HG03025 (cell line): Measurements from ENCODE around the gene NPC2.
A peak's percentile ranks its signal among the peaks of the same experiment; 100 is the strongest.

Experiments used
- ATAC-seq: cut with Tn5 transposase; IDR thresholded peaks from one replicate; pipeline ENCODE4 v1.9.1; 2021; ENCODE audit warnings: mild to moderate bottlenecking, moderate library complexity; ENCODE audit not compliant: unreplicated experiment, low FRiP score

Gene NPC2

GRCh38 chr14:74503938-74504335, 10.8 kb upstream of the NPC2 start:
- ATAC-seq, result no peak

- no peak for ATAC-seq
Observed at GRCh38 chr14:74503291-74503937, 10.3 kb upstream of the NPC2 start.

GRCh38 chr14:74502236-74503019, 9.3 kb upstream of the NPC2 start:
- ATAC-seq, result no peak

DNA sequence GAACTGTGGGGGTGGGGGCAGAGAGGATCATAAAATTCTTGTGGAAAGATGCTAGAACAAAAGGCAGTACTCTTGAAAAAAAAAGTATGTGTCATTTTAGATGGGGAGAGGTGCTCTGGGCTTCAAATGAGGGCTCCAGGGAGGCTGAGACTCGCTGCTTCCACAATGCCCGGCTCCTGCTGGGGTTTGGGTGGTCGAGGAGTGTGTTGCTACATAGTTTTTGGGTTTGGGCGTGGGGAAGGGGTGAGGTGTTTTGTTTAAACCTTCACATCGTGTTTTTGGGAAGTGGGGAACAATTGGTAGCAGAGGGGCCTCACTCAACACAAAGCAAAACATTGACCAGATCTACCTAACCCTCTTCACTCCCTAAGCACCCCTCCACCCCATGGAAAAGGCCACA, 8.6 kb upstream of the NPC2 start:
- no peak for ATAC-seq

DNA sequence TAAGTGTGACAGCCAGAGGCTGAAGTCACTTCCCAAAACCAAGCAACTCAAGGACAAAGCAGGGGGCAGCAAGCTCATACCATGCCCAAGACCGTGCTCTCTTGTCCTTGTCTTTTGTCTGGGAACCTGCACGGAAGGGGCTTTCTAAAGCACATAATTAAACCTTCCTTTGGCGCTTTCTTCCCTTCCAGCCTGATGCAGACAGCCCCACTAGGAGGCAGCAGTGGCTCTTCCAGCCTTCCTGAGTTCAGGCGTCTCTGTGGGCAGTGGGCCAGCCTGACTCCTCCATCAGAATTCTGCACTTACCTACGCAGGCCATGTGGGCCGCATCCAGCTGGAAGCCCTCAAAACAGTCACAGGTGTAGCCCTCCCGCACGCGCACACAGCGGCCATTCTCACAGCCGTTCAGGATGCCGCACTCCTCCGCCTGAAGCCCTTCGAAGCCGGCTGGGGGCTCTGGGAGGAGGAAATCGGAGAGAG, 8.1 kb upstream of the NPC2 start:
- ATAC-seq, result no peak

DNA sequence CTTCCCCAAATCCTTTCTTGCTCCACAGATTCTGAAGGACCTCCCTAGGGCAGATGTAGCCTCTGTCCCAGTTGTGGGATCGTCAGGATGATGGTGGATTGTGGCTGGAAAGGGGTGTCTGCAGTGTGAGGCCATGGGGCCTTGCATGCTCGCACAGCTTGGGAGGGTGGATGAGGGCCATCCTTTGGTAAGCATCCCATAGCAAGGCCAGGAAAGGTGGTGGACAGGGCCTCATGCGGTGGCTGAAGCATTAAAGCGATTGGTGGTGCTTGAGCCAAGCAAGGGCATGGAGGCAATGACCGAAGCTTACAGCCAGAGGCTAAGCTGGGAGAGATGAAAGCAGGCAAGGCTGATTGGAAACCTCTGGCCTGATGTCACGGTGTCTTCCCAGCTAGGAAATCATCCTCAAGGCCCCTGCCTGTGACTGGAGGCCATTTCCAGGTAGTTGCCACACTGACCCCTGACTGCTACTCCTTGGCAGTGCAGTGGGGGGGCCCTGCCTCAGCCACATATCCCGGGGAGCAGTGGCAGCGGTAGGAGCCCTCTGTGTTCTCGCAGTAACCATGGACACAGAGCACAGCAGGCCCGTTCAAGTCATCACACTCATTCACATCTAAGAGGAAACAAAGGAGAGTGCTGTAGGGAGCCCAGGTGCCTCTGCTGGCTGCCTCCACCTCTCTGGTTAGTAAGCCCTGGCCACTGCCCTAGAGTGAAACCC, 7.5 kb upstream of the NPC2 start:
- no peak for ATAC-seq

GRCh38 chr14:74495356-74495755, 2.3 kb upstream of the NPC2 start:
- no peak for ATAC-seq

DNA sequence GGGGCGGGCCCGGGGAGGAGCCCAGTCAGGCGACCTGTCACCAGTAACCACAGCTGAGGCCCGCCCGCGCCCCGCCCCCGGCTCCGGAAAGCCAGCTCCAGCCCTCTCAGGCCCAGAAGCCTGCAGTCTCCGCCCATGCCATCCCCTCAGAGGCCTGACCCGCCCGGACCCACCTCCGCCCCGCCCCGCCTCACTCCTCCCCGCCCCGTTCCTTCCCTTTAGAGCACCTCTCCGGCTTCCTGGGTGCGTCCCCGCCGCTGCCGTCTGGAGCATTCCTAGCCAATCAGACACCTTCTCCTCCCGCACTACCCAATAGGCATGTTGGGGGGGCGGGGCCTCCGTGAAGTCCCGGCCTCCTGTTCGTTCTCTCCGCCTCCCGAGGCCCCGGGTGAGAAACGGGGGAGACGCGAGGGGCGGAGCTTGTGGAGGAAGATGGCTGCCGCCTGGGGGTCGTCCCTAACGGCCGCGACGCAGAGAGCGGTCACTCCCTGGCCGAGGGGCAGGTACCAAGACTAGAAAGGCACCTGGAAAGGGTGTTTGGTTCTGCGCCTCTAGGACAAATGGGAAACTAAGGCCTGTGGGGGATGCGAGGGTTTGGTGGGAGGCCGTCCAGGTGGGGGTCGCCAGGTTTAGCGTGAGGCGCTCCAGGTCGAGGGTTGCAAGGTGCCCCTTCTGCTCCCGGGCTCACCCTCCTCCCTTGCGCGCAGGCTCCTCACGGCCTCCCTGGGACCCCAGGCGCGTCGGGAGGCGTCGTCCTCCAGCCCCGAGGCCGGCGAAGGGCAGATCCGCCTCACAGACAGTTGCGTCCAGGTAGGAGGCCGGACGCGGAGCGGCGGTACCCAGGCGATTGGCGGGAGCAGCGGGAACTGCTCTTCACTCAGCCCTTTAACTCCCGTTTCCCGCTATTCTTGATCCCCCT, 497 bp upstream of the NPC2 start, which contains the start of gene ISCA2:
ISCA2 (plus strand) TSS at position 423 of the 919 bp plus-strand sequence; CDS start at position 433, 10 bp downstream.
- peak; percentile 83 for ATAC-seq

GRCh38 chr14:74491956-74492775, 939 bp downstream of the NPC2 start:
- no peak for ATAC-seq

GRCh38 chr14:74490486-74490885, 2.6 kb downstream of the NPC2 start:
- ATAC-seq, result no peak

DNA sequence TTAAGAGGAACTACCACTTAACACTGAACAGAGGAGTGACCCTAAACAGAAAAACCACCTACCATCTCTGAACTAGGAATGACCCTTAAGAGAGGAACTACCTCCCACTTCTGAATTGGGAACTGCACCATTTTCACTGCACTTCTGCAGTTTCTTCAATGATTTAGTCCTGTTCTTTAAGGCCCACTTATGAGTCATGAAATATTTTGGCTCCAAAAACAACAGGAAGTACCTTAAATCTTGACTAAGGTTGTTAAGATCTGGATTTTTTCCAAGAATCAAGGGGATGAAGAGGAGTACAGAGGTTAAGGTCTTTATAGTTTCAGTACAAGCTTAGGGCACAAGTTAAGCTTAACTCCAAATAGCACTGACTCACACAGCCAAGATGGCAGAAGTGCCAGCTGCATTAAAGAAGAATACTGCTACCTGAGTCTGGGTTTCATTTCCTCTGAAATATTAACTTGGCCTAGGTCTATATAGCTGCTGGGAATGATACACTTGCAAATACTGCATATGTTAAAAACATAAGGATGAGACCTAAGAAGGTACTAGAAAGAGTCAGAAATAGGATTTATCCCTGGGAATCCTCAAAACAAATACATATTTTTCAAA, 4.2 kb downstream of the NPC2 start:
- ATAC-seq, result no peak

DNA sequence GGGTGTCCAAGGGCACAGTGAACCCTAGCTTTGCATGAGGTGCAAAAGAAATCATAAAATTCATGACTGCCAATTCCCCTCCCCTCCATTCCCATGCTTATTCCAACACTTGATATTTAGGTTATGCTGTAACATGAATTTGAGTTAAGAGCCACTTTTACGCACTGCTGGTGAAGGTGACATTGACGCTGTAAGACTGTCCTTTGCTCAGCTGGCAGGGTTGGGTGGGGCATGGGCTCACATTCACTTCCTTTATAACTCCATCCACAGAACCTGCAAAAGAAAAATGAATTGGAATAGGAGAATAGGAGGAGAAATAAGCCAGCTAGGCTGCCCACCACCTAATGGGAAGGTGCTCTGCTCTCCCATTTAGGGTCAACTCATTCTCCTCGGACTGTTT, 6.9 kb downstream of the NPC2 start:
- no peak for ATAC-seq

- no peak for ATAC-seq
Observed at GRCh38 chr14:74483321-74483720, 9.8 kb downstream of the NPC2 start.

- ATAC-seq, result no peak
Observed at GRCh38 chr14:74482571-74482970, 10.5 kb downstream of the NPC2 start.

DNA sequence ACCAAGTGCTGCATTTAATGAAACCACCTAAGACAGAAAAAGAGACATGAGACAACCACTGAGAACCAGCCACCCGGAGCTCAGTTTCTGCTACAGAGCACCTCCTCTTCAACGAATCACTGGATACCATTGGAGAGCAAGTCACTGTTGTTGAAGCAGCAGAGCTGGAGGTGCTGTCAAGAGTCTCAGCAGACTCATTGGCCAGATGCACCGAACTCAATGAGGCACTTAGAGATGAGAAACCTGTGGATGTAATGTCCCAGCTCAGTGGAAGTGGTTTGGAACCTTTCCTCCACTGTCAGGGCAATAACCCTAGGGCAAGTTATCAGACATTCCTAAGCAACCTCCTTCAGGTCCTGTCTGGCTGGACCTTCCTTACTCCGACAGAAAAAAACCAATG, 13.1 kb downstream of the NPC2 start:
- no peak for ATAC-seq

DNA sequence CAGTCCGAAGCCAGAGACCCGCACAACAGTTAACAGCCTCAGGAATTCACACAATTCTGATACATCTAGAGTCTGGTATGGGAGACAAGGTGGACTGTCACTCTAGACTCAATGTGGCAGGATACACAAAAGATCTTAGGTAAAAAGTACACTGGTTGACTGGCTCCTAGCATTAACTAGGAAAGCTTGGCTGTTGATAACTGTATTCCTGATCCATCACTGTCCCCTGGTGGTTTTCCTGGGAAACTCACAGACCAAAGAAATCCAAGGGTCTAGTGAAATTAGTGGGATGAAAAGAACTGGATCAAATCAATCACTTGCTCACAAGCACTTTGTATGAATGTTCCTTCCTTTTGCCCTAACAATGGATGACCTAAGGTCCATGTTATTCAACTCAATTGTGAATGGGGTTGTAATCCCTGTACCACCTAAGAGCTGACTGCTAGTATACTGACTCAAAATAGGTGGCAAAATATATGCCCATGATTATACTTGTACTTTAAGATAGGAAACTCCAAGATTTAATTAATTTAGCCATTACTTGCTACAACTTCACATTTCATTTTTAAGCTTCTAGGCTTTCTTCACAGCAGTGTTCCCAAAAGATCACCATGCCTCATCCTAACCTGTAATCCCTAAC, 14.0 kb downstream of the NPC2 start:
- no peak for ATAC-seq

DNA sequence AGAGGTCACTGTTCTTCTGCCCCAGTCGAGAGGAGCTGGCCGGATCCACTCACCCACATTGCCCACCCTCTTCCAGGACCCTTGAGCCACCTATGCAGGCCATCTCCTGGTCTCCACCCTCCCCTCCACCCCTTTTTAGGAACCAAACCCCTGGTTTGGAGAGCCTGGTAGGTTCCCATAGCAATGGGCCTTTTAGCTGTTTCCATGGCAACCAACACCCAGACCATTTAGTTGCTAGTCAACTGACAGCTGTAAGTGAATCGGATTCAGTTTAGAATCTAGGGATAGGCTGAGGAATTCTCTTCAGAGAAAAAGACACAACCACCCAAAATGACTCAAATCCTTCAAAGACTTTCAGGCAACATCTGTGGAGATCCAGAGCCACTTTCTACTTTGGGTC, 16.5 kb downstream of the NPC2 start:
- ATAC-seq, result no peak

DNA sequence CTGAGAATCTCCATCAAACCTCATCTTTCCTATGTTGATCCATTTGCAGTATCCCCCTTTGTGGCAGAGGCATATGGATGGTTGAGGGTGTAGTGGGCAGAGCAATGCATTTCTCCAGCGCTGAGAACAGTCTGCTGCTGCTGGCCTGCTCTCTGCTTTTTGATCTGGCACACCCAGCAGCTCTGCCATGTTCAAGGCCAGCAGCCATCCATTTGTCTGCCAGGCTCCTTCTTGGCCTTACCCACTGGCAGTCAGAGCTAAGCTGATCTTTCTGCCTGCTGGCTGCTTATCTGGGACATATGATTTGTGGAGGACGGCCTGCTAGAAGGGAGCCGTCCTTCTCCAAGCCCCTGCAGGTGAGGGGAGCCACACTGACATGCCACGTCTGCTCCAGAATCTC, 17.0 kb downstream of the NPC2 start:
- ATAC-seq, result no peak

DNA sequence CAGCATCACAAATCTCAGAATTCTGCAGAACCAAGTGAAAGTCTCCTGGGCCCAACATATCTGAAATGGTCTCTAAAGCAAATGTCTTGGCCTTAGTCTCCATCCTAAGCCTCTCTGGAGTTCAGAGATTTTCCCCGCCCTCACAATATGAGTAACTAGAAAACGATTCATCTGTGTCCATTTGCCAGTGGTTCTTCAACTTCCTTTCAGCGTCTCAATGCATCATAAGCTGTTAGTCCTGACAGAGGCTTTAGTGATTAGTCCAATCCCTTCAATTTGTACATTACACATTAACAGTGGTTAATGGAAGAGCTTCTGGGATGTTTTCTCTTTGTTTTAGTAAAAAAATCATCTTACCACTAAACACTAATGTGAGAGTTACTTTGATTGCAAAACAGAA, 17.4 kb downstream of the NPC2 start:
- no peak for ATAC-seq
